GM23338 (cell line): ENCODE measurements around the gene NINJ1. TPM values are rescaled to one million over a fixed set of nuclear protein-coding genes. Genes with fewer than 3 reads are reported as not detected.

ENCODE experiments used
- EZH2phosphoT487 ChIP-seq: fragments of 200-600 bp; sonication (generic); IDR thresholded peaks from one replicate; pipeline ENCODE4 v1.8.1; 2018; ENCODE audit warnings: antibody characterized with exemption; ENCODE audit not compliant: unreplicated experiment
- NANOG ChIP-seq: IDR thresholded peaks from 2 replicates; pipeline ENCODE4 v1.6.1; 2016; ENCODE audit warnings: antibody characterized with exemption, borderline replicate concordance
- polyA plus RNA-seq: library from polyadenylated mRNA; unstranded; fragments of >200 nt; fragmentation: Nextera tagmentation; extraction: Ambion mirVana; gene quantifications from 2 replicates; pipeline ENCODE4 v1.2.1, GENCODE V29; 2016
- total RNA-seq: library from RNA; depleted of rRNA; stranded (reverse); fragments of >200 nt; shearing (Covaris generic); gene quantifications from 2 replicates; pipeline ENCODE4 v1.2.3, GENCODE V29; 2014
- TF ChIP-seq, protein P1 (sequence below): fragments of 250-450 bp; sonication (Bioruptor Pico); IDR thresholded peaks from 2 replicates; pipeline ENCODE4 v1.5.0; 2020; ENCODE audit warnings: mild to moderate bottlenecking, moderate library complexity
- TF ChIP-seq, protein P2 (sequence below): IDR thresholded peaks from 2 replicates; pipeline ENCODE4 v1.6.1; 2016; ENCODE audit warnings: antibody characterized with exemption
- TF ChIP-seq, protein P3 (sequence below), 2 experiments: fragments of 200-600 bp in 1 of 2; sonication (generic) in 1 of 2; conservative IDR thresholded peaks; 2 replicates each; pipeline versions ENCODE4 v1.5.1 to v1.6.1; 2016 to 2017; ENCODE audit warnings: antibody characterized with exemption in 2 of 2, low read depth in 2 of 2, mild to moderate bottlenecking in 2 of 2, moderate library complexity in 1 of 2

NINJ1 gene
- total and polyA plus RNA-seq, 2 experiments from 2014 or later, result 36.3 to 39.7 TPM

DNA sequence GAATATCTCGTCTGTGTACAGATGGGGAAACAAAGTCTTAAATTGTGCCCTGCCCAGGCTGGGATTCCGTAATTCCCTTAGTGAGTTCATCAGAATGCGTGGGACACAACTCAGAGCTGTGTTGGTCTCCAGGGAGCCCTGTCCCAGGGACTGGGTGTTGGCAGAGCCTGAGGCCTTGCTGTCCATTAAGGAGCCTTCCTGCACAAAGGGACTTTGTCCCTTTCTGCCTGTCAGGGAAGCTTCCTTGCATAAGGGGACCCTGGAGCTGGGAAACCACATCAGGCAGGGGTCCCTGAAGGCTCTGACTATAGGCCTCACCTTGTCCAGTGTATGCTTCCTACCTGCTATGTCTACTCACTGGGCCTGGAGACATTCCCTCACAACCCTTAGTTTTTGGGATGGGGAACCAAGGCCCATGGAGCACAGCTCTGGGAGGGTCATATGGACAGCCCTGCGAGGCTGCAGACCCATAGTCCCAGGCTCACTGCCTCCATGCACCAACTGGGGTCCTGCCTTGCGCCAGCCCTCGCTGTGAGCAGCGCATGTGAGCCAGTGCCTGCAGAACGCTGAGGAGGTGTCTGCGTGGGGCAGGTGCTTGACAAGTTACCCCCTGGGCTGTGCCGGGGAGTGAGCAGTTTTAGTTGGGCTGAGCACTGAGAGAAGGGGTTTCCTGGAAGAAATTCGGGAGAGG is 36.4 kb downstream of the NINJ1 start (continued):
- TF ChIP-seq, protein P1, sequence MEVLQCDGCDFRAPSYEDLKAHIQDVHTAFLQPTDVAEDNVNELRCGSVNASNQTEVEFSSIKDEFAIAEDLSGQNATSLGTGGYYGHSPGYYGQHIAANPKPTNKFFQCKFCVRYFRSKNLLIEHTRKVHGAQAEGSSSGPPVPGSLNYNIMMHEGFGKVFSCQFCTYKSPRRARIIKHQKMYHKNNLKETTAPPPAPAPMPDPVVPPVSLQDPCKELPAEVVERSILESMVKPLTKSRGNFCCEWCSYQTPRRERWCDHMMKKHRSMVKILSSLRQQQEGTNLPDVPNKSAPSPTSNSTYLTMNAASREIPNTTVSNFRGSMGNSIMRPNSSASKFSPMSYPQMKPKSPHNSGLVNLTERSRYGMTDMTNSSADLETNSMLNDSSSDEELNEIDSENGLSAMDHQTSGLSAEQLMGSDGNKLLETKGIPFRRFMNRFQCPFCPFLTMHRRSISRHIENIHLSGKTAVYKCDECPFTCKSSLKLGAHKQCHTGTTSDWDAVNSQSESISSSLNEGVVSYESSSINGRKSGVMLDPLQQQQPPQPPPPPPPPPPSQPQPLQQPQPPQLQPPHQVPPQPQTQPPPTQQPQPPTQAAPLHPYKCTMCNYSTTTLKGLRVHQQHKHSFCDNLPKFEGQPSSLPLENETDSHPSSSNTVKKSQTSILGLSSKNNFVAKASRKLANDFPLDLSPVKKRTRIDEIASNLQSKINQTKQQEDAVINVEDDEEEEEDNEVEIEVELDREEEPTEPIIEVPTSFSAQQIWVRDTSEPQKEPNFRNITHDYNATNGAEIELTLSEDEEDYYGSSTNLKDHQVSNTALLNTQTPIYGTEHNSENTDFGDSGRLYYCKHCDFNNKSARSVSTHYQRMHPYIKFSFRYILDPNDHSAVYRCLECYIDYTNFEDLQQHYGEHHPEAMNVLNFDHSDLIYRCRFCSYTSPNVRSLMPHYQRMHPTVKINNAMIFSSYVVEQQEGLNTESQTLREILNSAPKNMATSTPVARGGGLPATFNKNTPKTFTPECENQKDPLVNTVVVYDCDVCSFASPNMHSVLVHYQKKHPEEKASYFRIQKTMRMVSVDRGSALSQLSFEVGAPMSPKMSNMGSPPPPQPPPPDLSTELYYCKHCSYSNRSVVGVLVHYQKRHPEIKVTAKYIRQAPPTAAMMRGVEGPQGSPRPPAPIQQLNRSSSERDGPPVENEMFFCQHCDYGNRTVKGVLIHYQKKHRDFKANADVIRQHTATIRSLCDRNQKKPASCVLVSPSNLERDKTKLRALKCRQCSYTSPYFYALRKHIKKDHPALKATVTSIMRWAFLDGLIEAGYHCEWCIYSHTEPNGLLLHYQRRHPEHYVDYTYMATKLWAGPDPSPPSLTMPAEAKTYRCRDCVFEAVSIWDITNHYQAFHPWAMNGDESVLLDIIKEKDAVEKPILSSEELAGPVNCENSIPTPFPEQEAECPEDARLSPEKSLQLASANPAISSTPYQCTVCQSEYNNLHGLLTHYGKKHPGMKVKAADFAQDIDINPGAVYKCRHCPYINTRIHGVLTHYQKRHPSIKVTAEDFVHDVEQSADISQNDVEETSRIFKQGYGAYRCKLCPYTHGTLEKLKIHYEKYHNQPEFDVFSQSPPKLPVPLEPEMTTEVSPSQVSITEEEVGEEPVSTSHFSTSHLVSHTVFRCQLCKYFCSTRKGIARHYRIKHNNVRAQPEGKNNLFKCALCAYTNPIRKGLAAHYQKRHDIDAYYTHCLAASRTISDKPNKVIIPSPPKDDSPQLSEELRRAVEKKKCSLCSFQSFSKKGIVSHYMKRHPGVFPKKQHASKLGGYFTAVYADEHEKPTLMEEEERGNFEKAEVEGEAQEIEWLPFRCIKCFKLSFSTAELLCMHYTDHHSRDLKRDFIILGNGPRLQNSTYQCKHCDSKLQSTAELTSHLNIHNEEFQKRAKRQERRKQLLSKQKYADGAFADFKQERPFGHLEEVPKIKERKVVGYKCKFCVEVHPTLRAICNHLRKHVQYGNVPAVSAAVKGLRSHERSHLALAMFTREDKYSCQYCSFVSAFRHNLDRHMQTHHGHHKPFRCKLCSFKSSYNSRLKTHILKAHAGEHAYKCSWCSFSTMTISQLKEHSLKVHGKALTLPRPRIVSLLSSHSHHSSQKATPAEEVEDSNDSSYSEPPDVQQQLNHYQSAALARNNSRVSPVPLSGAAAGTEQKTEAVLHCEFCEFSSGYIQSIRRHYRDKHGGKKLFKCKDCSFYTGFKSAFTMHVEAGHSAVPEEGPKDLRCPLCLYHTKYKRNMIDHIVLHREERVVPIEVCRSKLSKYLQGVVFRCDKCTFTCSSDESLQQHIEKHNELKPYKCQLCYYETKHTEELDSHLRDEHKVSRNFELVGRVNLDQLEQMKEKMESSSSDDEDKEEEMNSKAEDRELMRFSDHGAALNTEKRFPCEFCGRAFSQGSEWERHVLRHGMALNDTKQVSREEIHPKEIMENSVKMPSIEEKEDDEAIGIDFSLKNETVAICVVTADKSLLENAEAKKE, result no peak
- TF ChIP-seq, protein P2, sequence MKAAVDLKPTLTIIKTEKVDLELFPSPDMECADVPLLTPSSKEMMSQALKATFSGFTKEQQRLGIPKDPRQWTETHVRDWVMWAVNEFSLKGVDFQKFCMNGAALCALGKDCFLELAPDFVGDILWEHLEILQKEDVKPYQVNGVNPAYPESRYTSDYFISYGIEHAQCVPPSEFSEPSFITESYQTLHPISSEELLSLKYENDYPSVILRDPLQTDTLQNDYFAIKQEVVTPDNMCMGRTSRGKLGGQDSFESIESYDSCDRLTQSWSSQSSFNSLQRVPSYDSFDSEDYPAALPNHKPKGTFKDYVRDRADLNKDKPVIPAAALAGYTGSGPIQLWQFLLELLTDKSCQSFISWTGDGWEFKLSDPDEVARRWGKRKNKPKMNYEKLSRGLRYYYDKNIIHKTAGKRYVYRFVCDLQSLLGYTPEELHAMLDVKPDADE, result no peak
- no peak for TF ChIP-seq EZH2phosphoT487
- TF ChIP-seq, protein P3, sequence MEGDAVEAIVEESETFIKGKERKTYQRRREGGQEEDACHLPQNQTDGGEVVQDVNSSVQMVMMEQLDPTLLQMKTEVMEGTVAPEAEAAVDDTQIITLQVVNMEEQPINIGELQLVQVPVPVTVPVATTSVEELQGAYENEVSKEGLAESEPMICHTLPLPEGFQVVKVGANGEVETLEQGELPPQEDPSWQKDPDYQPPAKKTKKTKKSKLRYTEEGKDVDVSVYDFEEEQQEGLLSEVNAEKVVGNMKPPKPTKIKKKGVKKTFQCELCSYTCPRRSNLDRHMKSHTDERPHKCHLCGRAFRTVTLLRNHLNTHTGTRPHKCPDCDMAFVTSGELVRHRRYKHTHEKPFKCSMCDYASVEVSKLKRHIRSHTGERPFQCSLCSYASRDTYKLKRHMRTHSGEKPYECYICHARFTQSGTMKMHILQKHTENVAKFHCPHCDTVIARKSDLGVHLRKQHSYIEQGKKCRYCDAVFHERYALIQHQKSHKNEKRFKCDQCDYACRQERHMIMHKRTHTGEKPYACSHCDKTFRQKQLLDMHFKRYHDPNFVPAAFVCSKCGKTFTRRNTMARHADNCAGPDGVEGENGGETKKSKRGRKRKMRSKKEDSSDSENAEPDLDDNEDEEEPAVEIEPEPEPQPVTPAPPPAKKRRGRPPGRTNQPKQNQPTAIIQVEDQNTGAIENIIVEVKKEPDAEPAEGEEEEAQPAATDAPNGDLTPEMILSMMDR (conservative IDR thresholded peaks at IDR 0.05; ENCODE audit: low read depth in 2 of 2), result no peak
- no peak for TF ChIP-seq NANOG
